ENCODE measurements around the gene POM121C. TPM values are rescaled to one million over a fixed set of nuclear protein-coding genes. Genes with fewer than 3 reads are reported as not detected.
"Not testable (repeated sequence)": the region's sequence is repeated elsewhere in the genome, so short reads cannot be mapped to it uniquely, and the experiment has no call there.

The POM121C gene
- total RNA-seq, 1 experiment from 2014 or later, result 72.7 TPM

DNA sequence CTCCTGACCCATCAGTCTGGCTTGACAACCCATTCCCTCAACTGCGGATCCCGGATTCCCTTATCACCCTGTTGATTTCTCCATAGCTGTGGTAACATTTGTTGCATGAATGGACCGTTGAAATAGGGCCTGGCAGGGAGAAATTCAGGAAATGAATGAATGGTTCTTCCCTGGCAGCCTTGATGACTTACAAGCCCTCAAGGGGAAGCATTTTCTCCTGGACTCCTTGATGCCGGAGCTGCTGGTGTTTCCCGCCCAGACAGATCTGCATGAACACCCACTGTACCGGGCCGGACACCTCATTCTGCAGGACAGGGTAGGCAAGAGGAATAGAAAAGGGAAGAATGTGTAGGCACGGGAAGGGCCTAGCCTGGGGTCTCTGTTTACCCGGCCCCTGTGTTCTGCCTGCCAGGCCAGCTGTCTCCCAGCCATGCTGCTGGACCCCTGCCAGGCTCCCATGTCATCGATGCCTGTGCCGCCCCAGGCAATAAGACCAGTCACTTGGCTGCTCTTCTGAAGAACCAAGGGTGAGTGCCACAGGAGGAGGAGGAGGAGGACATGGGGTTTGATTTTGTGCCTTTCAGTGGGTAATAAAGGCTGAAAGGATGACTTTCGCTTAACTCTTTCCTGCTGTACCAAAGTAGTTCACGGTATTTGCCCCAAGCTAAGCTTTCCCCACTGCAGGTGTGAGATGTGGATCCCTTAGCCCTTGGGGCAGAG, 71.2 kb downstream of the POM121C start:
- H3K79me1 ChIP-seq (ENCODE audit: insufficient read depth, low read depth, low read length, poor library complexity, severe bottlenecking); H3K4me1 Mint-ChIP-seq; H3K56ac ChIP-seq (ENCODE audit: insufficient read length, low read depth, low read length); H3K23ac ChIP-seq (ENCODE audit: insufficient read length, low read depth, low read length); H4K5ac ChIP-seq (ENCODE audit: insufficient read length, low read depth, low read length); H3K4me3 Mint-ChIP-seq; H2AK5ac ChIP-seq (ENCODE audit: insufficient read length, low read length); H3T11ph ChIP-seq (ENCODE audit: low read length); H2BK12ac ChIP-seq (ENCODE audit: insufficient read length, low read depth, low read length); H2BK20ac ChIP-seq (ENCODE audit: low read depth, low read length, poor library complexity, severe bottlenecking); H3K14ac ChIP-seq (ENCODE audit: insufficient read depth, low read length); DNase-seq; H3K27me3 ChIP-seq (ENCODE audit: insufficient read depth, low read length); H2BK15ac ChIP-seq (ENCODE audit: low read depth, low read length); H3K9ac ChIP-seq (ENCODE audit: extremely low read depth, insufficient read length, low read length); H3K79me2 ChIP-seq (ENCODE audit: insufficient read depth, low read length); H3K27me3 Mint-ChIP-seq (ENCODE audit: low read depth); H3K27ac Mint-ChIP-seq; H2BK5ac ChIP-seq (ENCODE audit: insufficient read length, low read length); H4K8ac ChIP-seq (replicated peaks; ENCODE audit: insufficient read length, low read depth, low read length); H3K4me2 ChIP-seq (ENCODE audit: insufficient read depth, insufficient read length, low read length); H4K20me1 ChIP-seq (ENCODE audit: control insufficient read depth, insufficient read depth, insufficient read length); H3K18ac ChIP-seq (ENCODE audit: insufficient read length, low read depth, low read length); H3K9me3 ChIP-seq (ENCODE audit: control insufficient read depth, low read depth, low read length); H4K91ac ChIP-seq (ENCODE audit: insufficient read length, low read depth, low read length); H3K4ac ChIP-seq (ENCODE audit: low read depth, low read length); H2AFZ ChIP-seq (ENCODE audit: low read length); H3K9me3 Mint-ChIP-seq; H3K23me2 ChIP-seq (ENCODE audit: insufficient read length, low read depth, low read length, poor library complexity, severe bottlenecking); H3K4me1 ChIP-seq (ENCODE audit: insufficient read depth, low read length); H2BK120ac ChIP-seq (ENCODE audit: low read depth, low read length, poor library complexity, severe bottlenecking); H3K27ac ChIP-seq (ENCODE audit: insufficient read length, low read depth, low read length): not testable (repeated sequence)
- H3K36me3 Mint-ChIP-seq (ENCODE audit: insufficient read depth in 1 of 3, low read depth in 3 of 3), result peaks cover under 1 to 24% (median 22%) of the 10 kb centered on the region in 3 experiments; a peak in 6 of 7 replicates
- WGBS (ENCODE audit: extremely low coverage, insufficient read length, low lambda C conversion rate), result no CpG with 5 or more reads among the region's 13 CpGs

DNA sequence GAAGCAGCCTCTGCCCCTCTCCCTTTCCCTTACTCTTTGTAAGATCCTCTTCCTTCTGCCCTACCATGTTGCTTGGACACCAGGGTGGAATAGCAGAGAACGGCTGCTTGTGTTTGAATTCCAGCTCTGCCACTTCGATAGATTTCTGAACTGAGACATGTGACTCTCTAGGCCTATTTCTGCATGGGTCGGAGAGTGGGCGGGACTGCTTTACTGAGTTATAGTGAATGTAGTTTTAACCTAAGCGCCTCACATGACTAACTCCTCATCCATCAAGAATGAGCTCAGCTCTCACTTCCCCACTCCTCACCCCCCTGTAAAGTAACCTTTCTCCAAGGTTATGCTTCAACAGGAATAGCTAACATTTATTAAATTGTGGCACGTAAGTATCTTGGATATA, 71.9 kb downstream of the POM121C start:
- H2AK5ac ChIP-seq (ENCODE audit: insufficient read length, low read length); H4K20me1 ChIP-seq (ENCODE audit: control insufficient read depth, insufficient read depth, insufficient read length); H3K14ac ChIP-seq (ENCODE audit: insufficient read depth, low read length); H3K27ac ChIP-seq (ENCODE audit: insufficient read length, low read depth, low read length); H3K18ac ChIP-seq (ENCODE audit: insufficient read length, low read depth, low read length); H3K4me3 Mint-ChIP-seq; H3K4me1 Mint-ChIP-seq; H3K4me1 ChIP-seq (ENCODE audit: insufficient read depth, low read length); H3K23me2 ChIP-seq (ENCODE audit: insufficient read length, low read depth, low read length, poor library complexity, severe bottlenecking); H3K27me3 Mint-ChIP-seq (ENCODE audit: low read depth); H2BK5ac ChIP-seq (ENCODE audit: insufficient read length, low read length); H3K56ac ChIP-seq (ENCODE audit: insufficient read length, low read depth, low read length); H2AFZ ChIP-seq (ENCODE audit: low read length); H3K27ac Mint-ChIP-seq; H4K5ac ChIP-seq (ENCODE audit: insufficient read length, low read depth, low read length); DNase-seq; H2BK12ac ChIP-seq (ENCODE audit: insufficient read length, low read depth, low read length); H3K9me3 ChIP-seq (ENCODE audit: control insufficient read depth, low read depth, low read length); H3K23ac ChIP-seq (ENCODE audit: insufficient read length, low read depth, low read length); H3K9me3 Mint-ChIP-seq; H2BK120ac ChIP-seq (ENCODE audit: low read depth, low read length, poor library complexity, severe bottlenecking); H2BK15ac ChIP-seq (ENCODE audit: low read depth, low read length); H3K79me2 ChIP-seq (ENCODE audit: insufficient read depth, low read length); H3K4ac ChIP-seq (ENCODE audit: low read depth, low read length); H2BK20ac ChIP-seq (ENCODE audit: low read depth, low read length, poor library complexity, severe bottlenecking); H4K8ac ChIP-seq (replicated peaks; ENCODE audit: insufficient read length, low read depth, low read length); H3T11ph ChIP-seq (ENCODE audit: low read length); H3K27me3 ChIP-seq (ENCODE audit: insufficient read depth, low read length); H3K9ac ChIP-seq (ENCODE audit: extremely low read depth, insufficient read length, low read length); H3K4me2 ChIP-seq (ENCODE audit: insufficient read depth, insufficient read length, low read length); H4K91ac ChIP-seq (ENCODE audit: insufficient read length, low read depth, low read length); H3K79me1 ChIP-seq (ENCODE audit: insufficient read depth, low read depth, low read length, poor library complexity, severe bottlenecking): not testable (repeated sequence)
- WGBS (ENCODE audit: extremely low coverage, insufficient read length, low lambda C conversion rate), result no CpG with 5 or more reads among the region's 6 CpGs
- peaks cover 0 to 21% (median 18%) of the 10 kb centered on the region in 3 experiments; a peak in 5 of 7 replicates for H3K36me3 Mint-ChIP-seq (ENCODE audit: insufficient read depth in 1 of 3, low read depth in 3 of 3)

All from H9 (cell line).